ENCODE data around the gene ANKDD1A.

Gene ANKDD1A

DNA sequence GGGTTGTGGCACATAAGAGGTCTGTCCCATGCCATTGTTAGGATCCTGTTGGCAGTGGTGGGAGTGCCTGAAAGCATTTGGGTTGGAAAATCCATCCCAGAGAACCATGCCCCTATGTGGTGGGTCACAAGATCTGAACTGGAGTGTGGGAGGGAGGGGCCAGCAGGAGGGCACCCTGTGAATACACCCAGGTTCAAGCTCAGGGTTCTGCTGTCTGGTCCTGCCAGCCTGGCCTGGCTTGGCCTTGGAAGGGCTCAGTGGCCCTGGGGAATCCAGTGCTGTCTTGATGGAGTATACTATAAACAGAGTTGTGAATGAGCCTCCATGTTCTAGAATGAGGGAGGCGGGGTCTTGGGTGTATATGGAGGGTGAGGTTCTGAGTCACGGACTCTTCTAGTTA, 11.8 kb downstream of the ANKDD1A start:
- no peak for DNase-seq (ENCODE audit: low spot score)

DNA sequence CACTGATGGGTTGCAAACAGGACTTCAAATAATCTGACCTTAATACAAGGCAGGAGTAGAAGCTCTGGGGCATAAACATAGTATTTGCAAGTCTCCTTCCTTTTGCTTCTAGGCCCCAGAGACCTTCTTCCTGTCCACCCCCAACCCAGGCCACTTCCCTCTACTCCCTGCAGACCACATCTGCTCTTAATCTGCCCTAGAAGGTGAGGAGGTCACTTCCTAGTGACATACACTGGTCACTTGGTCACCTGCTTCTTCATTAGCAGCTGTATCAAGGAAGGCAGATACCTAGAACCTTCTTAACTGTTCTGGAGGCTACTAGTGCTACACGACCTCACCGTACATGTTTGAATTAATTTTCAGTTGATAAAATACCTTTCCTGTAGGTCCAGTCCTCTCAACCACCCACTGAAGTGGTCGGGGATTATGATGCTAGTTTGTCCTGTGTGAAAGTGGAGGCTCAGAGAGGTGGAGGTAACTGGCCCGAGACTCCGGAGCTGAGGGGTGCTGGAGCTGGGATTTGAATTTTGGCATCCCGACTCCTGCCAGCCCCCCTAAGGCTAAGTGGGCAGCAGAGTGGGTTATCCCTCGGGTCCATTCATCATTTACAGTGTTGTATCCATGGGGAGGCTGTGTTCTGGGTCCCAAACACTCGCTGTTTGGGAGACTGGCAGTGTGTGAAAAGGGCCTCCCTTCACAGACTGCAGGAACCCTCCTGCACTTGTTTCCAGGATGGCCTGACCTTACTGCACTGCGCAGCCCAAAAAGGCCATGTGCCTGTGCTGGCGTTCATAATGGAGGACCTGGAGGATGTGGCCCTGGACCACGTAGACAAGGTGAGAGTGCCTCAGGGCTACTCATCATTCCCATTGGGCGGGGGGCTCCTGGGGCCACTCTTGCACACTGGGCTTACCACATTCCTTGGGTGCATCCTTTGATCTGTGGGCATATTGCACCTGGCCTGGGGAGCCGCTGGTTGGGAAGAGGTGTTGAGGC, 13.9 kb downstream of the ANKDD1A start:
- no peak for DNase-seq (ENCODE audit: low spot score)

DNA sequence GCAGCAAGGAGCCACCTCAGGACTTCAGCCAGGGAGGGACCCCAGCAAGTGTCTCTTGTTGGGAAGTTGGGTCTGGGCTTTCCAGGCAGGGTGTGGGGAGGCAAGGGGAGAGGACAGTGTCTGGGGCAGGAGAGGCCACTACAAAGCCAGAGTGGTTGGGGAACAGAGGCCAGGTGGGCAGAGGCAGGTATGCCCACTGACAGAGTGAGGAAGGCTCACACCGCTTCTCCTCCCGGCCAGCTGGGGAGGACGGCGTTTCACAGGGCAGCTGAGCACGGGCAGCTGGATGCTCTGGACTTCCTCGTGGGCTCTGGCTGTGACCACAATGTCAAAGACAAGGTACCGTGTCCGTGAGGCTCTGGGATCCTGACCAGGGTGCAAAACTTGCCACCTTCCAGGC, 15.0 kb downstream of the ANKDD1A start:
- no peak for DNase-seq (ENCODE audit: low spot score)

DNA sequence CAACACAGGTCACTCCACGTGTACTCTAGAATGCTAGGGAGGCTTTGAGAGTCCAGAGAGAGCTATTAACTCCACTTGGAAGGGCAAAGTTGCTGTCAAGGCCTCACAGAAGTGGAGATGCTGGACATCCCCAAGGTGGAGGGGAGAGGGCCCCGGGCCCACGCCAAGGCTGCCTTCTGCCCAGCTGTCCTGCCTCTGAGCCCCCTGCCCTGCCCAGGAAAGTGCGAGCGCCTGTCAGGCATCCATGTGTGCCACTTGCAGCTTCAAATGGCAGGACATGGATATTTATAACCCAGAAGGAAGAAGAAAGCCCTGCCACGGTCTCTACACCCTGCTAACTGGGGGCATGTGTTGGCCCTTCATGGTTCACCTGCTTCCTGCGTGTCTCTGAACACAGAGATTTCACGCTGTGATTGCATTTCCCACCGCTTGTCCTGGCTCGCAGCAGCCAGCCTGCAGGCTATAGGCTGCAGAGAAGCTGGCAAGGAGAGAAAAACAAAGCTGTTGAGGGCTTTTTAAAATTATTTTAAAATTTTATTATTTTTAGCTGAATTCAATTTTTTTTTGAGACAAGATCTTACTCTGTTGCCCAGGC, 17.0 kb downstream of the ANKDD1A start:
- DNase-seq (ENCODE audit: low spot score), result no peak

DNA sequence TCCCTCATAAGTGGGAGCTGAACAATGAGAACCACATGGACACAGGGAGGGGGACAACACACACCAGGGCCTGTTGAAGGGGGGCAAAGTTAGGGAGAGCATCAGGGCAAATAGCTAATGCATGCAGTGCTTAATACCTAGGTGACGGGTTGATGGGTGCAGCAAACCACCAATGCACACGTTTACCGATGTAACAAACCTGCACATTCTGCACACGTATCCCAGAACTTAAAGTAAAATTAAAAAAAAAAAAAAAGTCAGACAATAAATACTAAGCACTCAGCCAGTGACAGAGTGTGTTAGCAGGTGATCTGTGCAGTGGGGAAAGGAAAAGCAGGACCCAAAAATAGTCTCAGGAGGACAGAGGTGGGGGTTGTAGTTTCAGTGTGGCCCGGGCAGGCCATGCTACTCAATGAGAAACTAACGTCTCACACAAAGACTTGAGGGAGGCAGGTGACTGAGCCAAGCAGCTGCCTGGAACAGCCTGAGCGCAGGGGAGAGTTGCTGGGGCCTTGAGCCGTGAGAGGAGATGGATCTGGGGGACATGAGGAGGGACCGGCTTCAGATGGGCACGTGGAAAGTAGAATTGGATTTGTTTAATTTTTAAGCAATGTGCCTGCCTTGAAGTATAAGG, 18.4 kb downstream of the ANKDD1A start:
- DNase-seq (ENCODE audit: low spot score), result no peak

DNA sequence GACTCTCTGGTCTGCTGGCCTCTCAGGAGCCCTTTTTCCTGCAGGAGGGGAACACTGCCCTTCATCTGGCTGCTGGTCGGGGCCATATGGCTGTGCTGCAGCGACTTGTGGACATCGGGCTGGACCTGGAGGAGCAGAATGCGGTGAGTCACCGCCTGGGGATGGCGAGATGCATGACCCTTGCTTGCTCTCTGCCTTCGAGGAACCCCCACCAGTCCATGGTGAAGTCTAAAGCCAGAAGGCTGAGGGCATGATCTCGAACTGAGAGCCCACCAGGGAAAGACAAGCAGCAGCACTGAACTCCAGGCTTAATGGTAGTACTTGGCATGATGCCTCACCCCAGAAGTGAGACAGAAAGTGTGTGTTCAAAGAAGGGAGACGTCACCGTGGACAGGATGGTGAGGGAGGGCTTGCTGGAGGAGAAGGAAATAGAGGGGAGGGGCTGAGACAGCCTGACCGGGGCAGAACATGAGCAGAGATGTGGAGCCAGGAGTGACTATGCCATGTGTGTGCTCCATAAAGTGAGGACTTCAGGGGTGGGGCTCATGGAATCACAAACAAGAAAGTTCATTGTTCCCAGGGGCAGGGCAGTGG, 19.2 kb downstream of the ANKDD1A start:
- DNase-seq (ENCODE audit: low spot score), result peak; percentile 18

DNA sequence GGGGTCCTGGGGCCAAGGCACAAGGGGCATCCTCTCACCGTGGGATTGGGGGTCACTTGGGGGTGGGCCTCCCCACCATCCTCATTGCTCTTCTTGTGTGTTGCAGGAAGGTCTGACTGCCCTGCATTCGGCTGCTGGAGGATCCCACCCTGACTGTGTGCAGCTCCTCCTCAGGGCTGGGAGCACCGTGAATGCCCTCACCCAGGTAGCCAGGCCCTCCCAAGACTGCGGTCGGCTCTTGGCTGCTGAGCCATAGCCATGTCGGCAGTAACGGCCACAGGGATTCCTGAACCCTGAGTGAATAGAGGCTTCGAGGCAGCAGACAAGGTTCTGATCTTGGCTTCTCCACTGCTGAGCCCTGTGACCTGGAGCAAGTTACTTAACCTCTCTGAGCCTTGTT, 19.7 kb downstream of the ANKDD1A start:
- no peak for DNase-seq (ENCODE audit: low spot score)

DNA sequence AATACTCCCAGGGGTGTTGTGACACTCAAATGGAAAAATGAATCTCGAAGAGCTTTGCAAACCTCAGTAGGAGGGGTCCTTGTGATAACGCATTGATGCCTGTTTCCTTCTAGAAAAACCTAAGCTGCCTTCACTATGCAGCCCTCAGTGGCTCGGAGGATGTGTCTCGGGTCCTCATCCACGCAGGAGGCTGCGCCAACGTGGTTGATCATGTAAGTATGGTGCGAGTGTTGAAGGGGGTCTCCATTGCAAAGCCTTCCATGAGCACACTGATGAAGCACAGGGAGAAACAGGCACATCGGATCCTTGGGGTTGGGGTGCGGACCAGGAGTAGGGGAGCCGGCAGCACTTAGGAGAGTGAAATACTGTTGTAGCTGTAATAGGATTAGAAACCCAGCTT, 22.3 kb downstream of the ANKDD1A start:
- DNase-seq (ENCODE audit: low spot score), result no peak

DNA sequence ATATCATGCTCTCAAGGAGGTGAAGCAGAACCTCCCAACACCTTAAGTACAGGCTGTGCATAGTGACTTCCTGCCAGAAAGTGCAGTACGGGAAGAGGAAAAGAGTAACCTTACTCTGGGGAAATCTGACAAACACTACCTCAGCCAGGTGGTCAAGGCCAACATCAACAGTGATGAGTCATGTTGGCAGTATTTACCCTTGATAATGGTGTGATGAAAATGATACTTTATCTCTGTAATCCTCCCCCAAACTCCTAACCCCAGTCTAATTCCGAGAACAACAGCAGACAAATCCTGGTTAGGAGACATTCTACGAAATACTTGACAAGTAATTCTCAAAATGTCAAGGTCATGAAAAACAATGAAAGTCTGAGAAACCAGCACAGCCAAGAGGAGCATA, 26.5 kb downstream of the ANKDD1A start:
- no peak for DNase-seq (ENCODE audit: low spot score)

DNA sequence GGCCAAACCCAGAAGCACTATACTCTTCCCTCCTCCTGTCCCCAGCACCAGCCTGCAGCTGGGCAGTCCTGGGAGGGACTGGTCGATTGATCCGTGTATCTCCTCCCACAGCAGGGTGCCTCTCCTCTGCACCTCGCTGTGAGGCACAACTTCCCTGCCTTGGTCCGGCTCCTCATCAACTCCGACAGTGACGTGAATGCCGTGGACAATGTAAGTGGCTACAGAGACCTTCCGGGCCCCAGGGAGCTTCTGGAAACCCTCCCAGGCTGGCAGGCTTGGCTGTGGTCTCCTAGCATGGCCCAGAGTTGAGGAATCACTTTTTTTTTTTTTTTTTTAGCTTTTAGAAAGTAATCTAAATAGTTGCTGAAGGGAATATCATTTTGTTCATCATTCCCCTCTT, 30.7 kb downstream of the ANKDD1A start:
- DNase-seq (ENCODE audit: low spot score), result no peak

DNA sequence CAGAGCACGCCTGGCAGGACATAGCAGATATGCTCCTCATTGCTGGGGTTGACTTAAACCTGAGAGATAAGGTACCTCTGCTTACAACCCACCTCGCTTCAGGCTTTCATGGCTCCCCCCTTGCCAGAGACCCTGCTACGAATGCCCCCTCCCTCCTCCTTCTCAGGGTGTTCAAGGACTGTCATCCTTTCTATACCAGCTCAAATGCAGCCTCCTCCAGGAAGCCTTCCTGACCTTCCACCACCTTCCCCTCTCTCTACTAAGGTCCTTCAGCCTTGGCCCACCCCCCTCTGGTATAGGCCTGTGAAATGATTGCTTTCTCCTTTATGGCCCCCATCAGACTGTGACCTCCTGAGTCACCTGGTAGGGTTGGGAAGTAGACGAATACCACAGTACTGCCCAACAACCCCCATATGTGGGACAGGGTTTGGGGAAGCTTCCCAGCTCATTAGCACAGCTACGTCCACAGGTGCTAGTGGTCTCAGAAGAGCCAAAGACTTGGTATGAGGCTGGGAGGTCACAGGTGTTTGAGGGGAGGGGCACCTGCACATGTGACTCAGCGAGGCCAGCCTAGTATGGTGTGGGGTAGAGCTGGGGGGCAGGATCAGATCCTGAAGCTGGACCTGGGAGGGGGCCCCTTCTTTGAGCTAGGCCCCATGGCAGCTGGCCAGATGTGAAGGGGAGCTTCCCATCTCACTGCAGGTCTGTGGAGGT, 32.0 kb downstream of the ANKDD1A start:
- DNase-seq (ENCODE audit: low spot score), result no peak

DNA sequence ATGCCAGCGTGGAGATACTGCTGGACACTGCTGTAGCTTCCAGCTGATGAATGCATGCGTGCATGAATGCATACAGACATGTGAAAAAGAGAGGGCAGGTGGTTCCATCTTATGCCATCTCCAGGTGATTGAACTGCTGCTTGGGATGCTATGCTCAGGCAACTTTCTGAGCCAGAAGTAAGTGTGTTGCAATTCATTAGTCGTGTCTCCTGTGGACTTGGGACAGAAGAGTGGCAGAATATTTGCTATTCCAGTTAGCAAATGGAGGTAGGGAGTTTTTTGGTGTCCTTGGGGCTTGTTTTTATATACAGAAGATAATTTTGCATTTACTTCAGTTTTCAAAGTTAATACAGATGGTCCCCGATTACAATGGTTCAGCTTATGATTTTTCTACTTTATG, 33.3 kb downstream of the ANKDD1A start:
- DNase-seq (ENCODE audit: low spot score), result no peak

DNA sequence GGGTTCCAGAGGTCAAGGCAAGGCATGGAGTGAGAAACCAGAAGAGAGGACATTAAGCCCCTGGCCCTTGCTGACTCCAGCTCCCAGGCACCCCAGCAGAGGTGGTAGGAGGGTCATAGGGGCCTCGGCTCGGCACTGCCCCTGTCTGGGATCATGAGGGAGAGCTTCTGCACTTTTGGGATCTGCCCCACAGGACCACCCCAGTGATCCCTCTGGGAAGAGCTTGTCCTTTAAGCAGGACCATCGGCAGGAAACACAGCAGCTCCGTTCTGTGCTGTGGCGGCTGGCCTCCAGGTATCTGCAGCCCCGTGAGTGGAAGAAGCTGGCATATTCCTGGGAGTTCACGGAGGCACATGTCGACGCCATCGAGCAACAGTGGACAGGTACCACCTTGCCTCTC, 35.5 kb downstream of the ANKDD1A start:
- no peak for DNase-seq (ENCODE audit: low spot score)

DNA sequence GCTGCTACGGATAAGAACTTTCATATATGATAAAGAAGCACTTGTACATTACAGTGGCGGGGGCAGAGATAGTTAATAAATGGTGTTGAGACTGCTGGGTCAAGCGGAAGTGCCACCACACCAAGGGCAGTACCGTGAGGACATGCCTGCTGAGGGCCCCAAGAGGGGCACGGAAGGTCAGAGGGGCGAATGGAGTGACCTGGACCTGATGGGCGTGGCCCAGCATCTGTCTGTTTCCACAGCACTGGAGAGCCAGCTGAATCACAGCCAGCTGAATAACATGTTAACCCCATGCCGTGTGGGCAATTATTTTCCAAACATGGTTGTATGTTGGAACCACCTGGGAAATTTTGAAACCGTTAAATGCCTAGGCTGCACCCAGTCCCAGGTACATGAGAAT, 37.2 kb downstream of the ANKDD1A start:
- DNase-seq (ENCODE audit: low spot score), result no peak

DNA sequence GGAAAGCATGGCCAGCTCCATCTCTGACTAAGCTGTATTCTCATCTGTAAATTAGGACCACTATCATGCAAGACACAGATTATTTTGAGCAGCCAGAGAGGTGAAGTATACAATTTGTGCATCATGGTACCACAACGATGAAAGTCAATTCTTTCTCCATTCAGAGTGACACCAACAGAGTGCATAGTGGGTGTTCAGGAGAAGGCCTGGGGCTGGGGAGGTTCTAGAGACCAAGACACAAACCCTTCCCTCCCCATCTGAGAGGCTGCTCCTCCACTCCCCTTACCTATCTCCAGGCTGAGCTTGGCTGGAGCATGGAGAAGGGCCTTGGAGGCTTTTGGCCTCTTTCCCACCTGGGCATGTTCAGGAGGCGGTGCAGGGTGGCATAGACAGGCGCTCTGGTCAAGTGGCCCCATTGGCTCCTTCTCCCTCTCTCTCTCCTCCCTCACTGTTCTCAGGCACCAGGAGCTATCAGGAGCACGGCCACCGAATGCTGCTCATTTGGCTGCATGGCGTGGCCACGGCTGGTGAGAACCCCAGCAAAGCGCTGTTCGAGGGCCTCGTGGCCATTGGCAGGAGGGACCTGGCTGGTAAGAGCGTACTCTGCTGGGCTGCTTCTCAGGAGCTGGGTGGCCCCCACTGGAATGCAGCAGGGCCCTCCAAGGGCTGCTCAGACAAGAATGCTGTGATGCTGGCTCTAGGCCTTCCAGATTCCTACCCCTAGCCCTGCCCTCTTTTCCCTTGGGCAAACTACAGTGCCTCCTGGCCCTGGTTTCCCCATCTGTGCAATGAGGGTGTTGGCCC, 37.9 kb downstream of the ANKDD1A start:
- no peak for DNase-seq (ENCODE audit: low spot score)

DNA sequence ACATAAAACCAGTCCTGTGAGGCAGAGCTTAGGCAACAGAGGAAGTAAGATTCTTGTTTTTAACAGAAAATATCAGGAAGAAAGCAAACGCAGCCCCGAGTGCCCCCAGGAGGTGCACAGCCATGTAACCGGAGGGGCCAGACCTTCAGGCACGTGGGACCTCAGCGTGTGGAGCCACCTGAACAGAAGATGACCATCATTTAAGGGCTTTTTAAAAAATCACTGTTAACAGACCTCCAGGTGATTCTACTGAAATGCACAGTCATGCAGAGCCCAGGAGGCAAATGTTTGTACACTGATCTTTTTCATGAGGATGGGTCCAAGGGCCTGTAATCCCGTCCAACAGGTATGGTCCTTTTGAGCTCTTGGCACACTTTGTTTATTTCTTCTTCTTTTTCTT, 39.2 kb downstream of the ANKDD1A start:
- DNase-seq (ENCODE audit: low spot score), result peak; percentile 25

DNA sequence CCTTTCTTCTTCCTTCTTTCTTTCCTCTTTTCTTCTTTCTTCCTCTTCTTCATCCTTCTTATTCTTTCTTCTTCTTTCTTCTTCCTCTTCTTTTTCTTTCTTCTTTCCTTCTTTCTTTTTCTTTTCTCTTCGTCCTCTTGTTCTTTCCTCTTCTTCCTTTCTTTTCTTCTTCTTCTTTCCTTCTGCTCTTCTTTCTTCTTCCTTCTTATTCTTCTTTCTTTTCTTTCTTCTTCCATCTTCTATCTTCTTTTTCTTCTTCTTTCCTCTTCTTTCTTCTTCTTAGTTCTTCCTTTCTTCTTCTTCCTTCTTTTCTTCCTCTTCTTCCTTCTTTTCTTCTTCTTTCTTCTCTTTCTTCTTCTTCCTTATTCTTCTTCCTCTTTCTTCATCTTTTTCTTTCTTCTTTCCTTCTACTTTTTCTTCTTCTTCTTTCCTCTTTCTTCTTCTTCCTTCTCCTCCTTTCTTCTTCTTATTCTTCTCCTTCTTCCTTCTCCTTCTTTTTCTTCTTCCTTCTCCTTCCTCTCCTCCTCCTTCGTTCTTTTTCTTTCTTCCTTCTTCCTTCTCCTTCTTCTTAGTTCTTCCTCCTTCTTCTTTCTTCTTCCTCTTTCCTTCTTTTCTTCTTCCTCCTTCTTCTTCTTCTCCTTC, 40.2 kb downstream of the ANKDD1A start:
- no peak for DNase-seq (ENCODE audit: low spot score)

DNA sequence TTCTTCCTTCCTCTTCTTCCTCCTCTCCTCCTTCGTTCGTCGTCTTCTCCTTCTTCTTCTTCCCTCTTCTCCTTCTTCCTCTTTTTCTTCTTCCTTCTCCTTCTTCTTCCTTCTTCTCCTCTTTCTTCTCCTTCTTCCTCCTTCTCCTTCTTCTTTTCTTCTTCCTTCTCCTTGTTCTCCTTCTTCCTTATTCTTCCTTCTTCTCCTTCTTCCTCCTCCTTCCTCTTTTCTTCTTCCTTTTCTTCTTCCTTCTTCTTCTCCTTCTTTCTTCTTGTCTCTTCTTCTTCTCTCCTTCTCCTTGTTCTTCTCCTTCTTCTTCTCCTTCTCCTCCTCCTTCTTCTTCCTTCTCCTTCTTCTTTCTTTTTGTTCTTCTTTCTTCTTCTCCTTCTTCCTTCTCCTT, 42.7 kb downstream of the ANKDD1A start:
- no peak for DNase-seq (ENCODE audit: low spot score)

DNA sequence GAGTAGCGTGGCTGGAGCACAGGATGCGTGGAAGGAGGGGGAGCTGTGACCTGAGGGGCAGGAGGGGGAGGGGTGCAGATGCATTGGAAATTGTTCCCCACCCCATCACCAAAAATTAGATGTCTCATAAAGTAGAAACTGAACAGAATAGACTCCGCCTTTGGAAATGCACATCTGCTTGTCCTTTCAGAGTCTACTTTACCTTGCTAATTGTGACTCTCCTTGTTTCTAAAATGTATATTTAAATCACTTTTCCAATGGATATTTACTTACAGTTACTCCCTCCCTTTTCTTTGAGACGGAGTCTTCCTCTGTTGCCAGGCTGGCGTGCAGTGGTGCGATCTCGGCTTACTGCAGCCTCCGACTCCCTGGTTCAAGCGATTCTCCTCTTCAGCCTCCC, 47.4 kb downstream of the ANKDD1A start:
- DNase-seq (ENCODE audit: low spot score), result no peak

DNA sequence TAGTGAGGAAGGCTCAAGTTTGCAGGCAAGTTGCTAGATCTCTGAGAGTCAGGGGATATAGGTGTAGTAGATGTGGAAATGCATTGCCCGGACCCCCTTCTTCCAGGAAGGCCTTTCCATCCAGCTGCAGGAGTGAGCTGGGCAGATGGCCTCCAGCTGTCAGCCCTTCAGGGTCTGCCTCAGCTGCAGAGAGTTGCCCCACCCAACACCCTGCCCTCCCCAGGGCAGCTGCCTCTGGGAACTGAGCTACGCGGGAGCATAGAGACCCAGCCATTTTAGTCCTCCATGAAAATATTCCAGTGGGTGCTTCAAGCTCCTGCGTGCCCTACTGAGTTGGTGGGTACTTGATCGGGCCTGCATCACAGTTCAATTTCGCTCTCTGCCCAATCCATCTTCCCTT, 48.5 kb downstream of the ANKDD1A start:
- no peak for DNase-seq (ENCODE audit: low spot score)

DNA sequence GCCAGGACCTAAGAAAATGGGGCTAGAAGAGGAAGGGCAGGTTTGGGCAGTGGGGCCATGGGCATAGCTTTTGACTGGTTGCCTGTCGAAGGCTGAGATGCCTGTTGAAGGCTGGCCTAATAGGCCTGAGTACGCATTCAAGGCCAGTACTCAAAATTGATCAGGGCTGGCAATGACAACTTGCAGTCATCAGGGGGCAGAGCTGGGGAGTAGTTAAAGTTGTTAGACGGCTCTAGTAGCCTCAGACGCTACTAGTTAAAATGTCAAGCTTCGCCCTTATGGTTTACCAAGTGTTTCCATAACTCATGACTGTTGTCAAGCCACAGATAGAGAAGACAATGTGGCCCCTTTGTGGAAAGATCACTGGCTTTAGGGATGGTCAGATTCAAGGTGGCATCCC, 49.3 kb downstream of the ANKDD1A start:
- DNase-seq (ENCODE audit: low spot score), result no peak

Data from cerebellar cortex (tissue), 1 donor.